Loucy (cell line): ENCODE measurements around the gene MRPS34.

Experiments
- CTCF ChIP-seq: fragments of 200-600 bp; sonication (generic); conservative IDR thresholded peaks from 2 replicates; pipeline ENCODE4 v1.5.1; 2014; ENCODE audit warnings: mild to moderate bottlenecking, antibody characterized with exemption, low read length
- EZH2phosphoT487 ChIP-seq: fragments of 200-600 bp; IDR thresholded peaks from 2 replicates; pipeline ENCODE4 v1.6.1; 2018; ENCODE audit warnings: antibody characterized with exemption, mild to moderate bottlenecking, moderate library complexity, borderline replicate concordance

- TF ChIP-seq CTCF: no peak
- TF ChIP-seq EZH2phosphoT487: no peak
Measured at GRCh38 chr16:1777375-1778199, 4.7 kb upstream of the MRPS34 start.
